ENCODE results near the gene OAS2. TPM values are rescaled to one million over a fixed set of nuclear protein-coding genes. Genes with fewer than 3 reads are reported as not detected.

Gene OAS2
- total and polyA plus RNA-seq, 10 of the 15 experiments (the other 5 are each of a cell fraction or from before 2014, with no cell fraction given), result 32.4 to 290 (median 90.2) TPM

DNA sequence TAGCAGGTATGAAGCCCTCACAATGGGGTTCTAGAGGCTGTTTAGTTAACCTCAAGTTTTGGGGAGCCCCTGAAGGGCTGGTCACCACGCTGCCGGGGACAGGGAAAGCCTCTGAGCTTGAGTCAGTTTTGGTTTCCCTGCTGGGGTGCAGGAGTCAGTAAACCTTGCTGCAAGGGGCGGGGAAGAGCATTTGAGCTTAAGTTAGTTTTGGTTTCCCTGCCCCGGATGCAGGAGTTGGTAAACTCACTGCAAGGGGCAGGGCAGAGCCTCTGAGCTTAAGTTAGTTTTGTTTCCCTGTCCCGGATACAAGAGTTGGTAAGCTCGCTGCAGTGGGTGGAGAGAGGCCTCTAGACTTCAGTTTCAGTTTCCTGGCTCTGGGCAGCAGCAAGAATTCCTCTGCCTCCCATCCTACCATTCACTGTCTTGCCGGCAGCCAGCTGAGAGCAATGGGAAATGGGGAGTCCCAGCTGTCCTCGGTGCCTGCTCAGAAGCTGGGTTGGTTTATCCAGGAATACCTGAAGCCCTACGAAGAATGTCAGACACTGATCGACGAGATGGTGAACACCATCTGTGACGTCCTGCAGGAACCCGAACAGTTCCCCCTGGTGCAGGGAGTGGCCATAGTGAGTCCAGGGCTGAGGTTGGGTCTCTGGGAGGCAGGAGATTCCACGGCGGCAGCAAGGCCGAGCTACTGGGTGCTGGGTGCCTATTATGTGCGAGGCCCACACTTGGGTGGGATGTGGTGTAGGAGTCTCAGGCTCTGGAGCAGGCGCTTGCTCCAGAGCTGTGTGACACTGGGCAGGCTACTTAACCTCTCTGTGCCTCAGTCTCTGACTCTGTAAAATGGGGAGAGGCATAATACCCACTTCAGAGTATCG, at the start of gene OAS2 (continued):
- TF ChIP-seq ZNF384 (IDR thresholded peaks at IDR 0.05; ENCODE audit: borderline replicate concordance, low read depth, low read length) (0 out of 2 replicates have a peak, but pooled peaks have one; percentile 9), HDAC6 (IDR thresholded peaks at IDR 0.05; ENCODE audit: unreplicated experiment) (no peak), GABPA (IDR thresholded peaks at IDR 0.05; ENCODE audit: low read depth) (no peak), RCOR1 (conservative IDR thresholded peaks at IDR 0.05; ENCODE audit: low read depth, low read length) (0 out of 2 replicates have a peak, but pooled peaks have one; percentile 77), CHD4 (IDR thresholded peaks at IDR 0.05) (no peak), SIX5 (IDR thresholded peaks at IDR 0.05; ENCODE audit: low read depth, low read length, severe bottlenecking) (no peak), ZNF274 (IDR thresholded peaks at IDR 0.05; ENCODE audit: insufficient read depth, insufficient read length) (no peak), SMARCA5 (IDR thresholded peaks at IDR 0.05) (peak; percentile 99), EGR1 (IDR thresholded peaks at IDR 0.05; ENCODE audit: borderline replicate concordance in 1 of 2, low read depth in 2 of 2, low read length in 2 of 2) (0 out of 3 replicates have a peak, but pooled peaks of 1 of the 2 experiments have one; percentile 16), BHLHE40 (IDR thresholded peaks at IDR 0.05; ENCODE audit: borderline replicate concordance in 1 of 2, low read depth in 2 of 2, low read length in 1 of 2) (no peak), FOS (IDR thresholded peaks at IDR 0.05; ENCODE audit: borderline replicate concordance, extremely low read depth, insufficient read length) (no peak), POU2F2 (IDR thresholded peaks at IDR 0.05; ENCODE audit: borderline replicate concordance, low read depth, low read length) (peak; percentile 51), SIN3A (IDR thresholded peaks at IDR 0.05; ENCODE audit: low read depth, low read length) (peak; percentile 13; the same call in 1 of the 2 replicates), NRF1 (conservative IDR thresholded peaks at IDR 0.05; ENCODE audit: low read depth, low read length) (no peak), ZNF622 (IDR thresholded peaks at IDR 0.05) (no peak), PAX5 (IDR thresholded peaks at IDR 0.05; ENCODE audit: borderline replicate concordance, low read depth, low read length) (0 out of 2 replicates have a peak, but pooled peaks have one; percentile 20), TARDBP (IDR thresholded peaks at IDR 0.05; ENCODE audit: borderline replicate concordance) (no peak)
- TF ChIP-seq, protein P1, sequence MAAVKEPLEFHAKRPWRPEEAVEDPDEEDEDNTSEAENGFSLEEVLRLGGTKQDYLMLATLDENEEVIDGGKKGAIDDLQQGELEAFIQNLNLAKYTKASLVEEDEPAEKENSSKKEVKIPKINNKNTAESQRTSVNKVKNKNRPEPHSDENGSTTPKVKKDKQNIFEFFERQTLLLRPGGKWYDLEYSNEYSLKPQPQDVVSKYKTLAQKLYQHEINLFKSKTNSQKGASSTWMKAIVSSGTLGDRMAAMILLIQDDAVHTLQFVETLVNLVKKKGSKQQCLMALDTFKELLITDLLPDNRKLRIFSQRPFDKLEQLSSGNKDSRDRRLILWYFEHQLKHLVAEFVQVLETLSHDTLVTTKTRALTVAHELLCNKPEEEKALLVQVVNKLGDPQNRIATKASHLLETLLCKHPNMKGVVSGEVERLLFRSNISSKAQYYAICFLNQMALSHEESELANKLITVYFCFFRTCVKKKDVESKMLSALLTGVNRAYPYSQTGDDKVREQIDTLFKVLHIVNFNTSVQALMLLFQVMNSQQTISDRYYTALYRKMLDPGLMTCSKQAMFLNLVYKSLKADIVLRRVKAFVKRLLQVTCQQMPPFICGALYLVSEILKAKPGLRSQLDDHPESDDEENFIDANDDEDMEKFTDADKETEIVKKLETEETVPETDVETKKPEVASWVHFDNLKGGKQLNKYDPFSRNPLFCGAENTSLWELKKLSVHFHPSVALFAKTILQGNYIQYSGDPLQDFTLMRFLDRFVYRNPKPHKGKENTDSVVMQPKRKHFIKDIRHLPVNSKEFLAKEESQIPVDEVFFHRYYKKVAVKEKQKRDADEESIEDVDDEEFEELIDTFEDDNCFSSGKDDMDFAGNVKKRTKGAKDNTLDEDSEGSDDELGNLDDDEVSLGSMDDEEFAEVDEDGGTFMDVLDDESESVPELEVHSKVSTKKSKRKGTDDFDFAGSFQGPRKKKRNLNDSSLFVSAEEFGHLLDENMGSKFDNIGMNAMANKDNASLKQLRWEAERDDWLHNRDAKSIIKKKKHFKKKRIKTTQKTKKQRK (IDR thresholded peaks at IDR 0.05; ENCODE audit: low read depth, low read length), result no peak
- TF ChIP-seq, protein P2, sequence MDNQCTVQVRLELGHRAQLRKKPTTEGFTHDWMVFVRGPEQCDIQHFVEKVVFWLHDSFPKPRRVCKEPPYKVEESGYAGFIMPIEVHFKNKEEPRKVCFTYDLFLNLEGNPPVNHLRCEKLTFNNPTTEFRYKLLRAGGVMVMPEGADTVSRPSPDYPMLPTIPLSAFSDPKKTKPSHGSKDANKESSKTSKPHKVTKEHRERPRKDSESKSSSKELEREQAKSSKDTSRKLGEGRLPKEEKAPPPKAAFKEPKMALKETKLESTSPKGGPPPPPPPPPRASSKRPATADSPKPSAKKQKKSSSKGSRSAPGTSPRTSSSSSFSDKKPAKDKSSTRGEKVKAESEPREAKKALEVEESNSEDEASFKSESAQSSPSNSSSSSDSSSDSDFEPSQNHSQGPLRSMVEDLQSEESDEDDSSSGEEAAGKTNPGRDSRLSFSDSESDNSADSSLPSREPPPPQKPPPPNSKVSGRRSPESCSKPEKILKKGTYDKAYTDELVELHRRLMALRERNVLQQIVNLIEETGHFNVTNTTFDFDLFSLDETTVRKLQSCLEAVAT (IDR thresholded peaks at IDR 0.05), result peak; percentile 63
